Muscle layer of colon (tissue), 2 donors: Measurements from ENCODE around the gene SLC35A1.
"Not testable (repeated sequence)": the region's sequence is repeated elsewhere in the genome, so short reads cannot be mapped to it uniquely, and the experiment has no call there.

Experiments used
- H3K27ac ChIP-seq: one replicate; pipeline ENCODE4 v1.7.0; 2013; ENCODE audit warnings: low read depth, mild to moderate bottlenecking, low read length, moderate library complexity
- H3K27me3 ChIP-seq, 2 donors: one replicate each; pipeline ENCODE4 v1.7.0; 2013; ENCODE audit warnings: low read length in 2 of 2, mild to moderate bottlenecking in 2 of 2; ENCODE audit not compliant: insufficient read depth in 2 of 2, control insufficient read depth in 1 of 2
- H3K36me3 ChIP-seq: one replicate; pipeline ENCODE4 v1.7.0; 2013; ENCODE audit warnings: mild to moderate bottlenecking, low read length; ENCODE audit not compliant: insufficient read depth
- H3K4me1 ChIP-seq: one replicate; pipeline ENCODE4 v1.7.0; 2013; ENCODE audit warnings: mild to moderate bottlenecking, low read length; ENCODE audit not compliant: insufficient read depth
- H3K4me3 ChIP-seq, 2 donors: one replicate each; pipeline ENCODE4 v1.7.0; 2013; ENCODE audit warnings: low read length in 2 of 2, low read depth in 1 of 2, mild to moderate bottlenecking in 1 of 2, moderate library complexity in 1 of 2
- H3K9ac ChIP-seq: one replicate; pipeline ENCODE4 v1.7.0; 2013; ENCODE audit warnings: low read length
- H3K9me3 ChIP-seq: one replicate; pipeline ENCODE4 v1.7.0; 2013; ENCODE audit warnings: mild to moderate bottlenecking, low read length
- donor health status: abdominal sarcoma.
- donor health status: Adenocarcinoma of cecum.

The SLC35A1 gene

GRCh38 chr6:87484491-87484890 lies 11.7 kb downstream of the SLC35A1 start:
- H3K9ac ChIP-seq = no peak overlapping the region
- no peak overlapping the region for H3K27ac ChIP-seq
- H3K36me3 ChIP-seq = peaks cover 3% of the 10 kb centered on the region
- H3K4me1 ChIP-seq = no peaks in the 10 kb centered on the region
- no peaks in the 10 kb centered on the region for H3K9me3 ChIP-seq
- H3K4me3 ChIP-seq = no peak overlapping the region
- no peaks in the 10 kb centered on the region for H3K27me3 ChIP-seq

GRCh38 chr6:87487555-87487954 lies 14.8 kb downstream of the SLC35A1 start:
- Histone ChIP-seq H3K4me1 (no peaks in the 10 kb centered on the region), H3K36me3 (peaks cover 3% of the 10 kb centered on the region), H3K27ac (no peak overlapping the region), H3K9me3 (no peaks in the 10 kb centered on the region), H3K4me3 (no peak overlapping the region), H3K9ac (no peak overlapping the region), H3K27me3 (no peaks in the 10 kb centered on the region)

- H3K4me3 ChIP-seq, H3K9ac ChIP-seq, H3K27ac ChIP-seq, H3K9me3 ChIP-seq, H3K4me1 ChIP-seq, H3K27me3 ChIP-seq, H3K36me3 ChIP-seq: not testable (repeated sequence)
These were observed 16.6 kb downstream of the SLC35A1 start for GRCh38 chr6:87489326-87489725.

- Histone ChIP-seq H3K27ac (no peak overlapping the region), H3K9ac (no peak overlapping the region), H3K4me1 (no peaks in the 10 kb centered on the region), H3K27me3 (no peaks in the 10 kb centered on the region), H3K9me3 (no peaks in the 10 kb centered on the region), H3K4me3 (no peak overlapping the region), H3K36me3 (no peaks in the 10 kb centered on the region)
These were observed 22.1 kb downstream of the SLC35A1 start for GRCh38 chr6:87494761-87495422.

GRCh38 chr6:87498048-87498447 lies 25.3 kb downstream of the SLC35A1 start:
- Histone ChIP-seq H3K27me3 (no peaks in the 10 kb centered on the region), H3K4me1 (no peaks in the 10 kb centered on the region), H3K9ac (no peak overlapping the region), H3K4me3 (no peak overlapping the region), H3K27ac (no peak overlapping the region), H3K36me3 (peaks cover 10% of the 10 kb centered on the region), H3K9me3 (no peaks in the 10 kb centered on the region)

GRCh38 chr6:87501809-87502572 lies 29.2 kb downstream of the SLC35A1 start:
- no peak overlapping the region for H3K27ac ChIP-seq
- no peak overlapping the region for H3K4me3 ChIP-seq

GRCh38 chr6:87504441-87504840 lies 31.7 kb downstream of the SLC35A1 start:
- Histone ChIP-seq H3K27ac (no peak overlapping the region), H3K4me3 (no peak overlapping the region), H3K9ac (no peak overlapping the region), H3K27me3 (no peaks in the 10 kb centered on the region), H3K4me1 (no peaks in the 10 kb centered on the region), H3K9me3 (no peaks in the 10 kb centered on the region), H3K36me3 (peaks cover 22% of the 10 kb centered on the region)

More at GRCh38 chr6:87501809-87502572, 29.2 kb downstream of the SLC35A1 start:
- Histone ChIP-seq H3K4me1 (no peaks in the 10 kb centered on the region), H3K9me3 (no peaks in the 10 kb centered on the region), H3K36me3 (peaks cover 10% of the 10 kb centered on the region), H3K9ac (no peak overlapping the region), H3K27me3 (no peaks in the 10 kb centered on the region)

- H3K4me1 ChIP-seq = no peaks in the 10 kb centered on the region
- peaks cover 66% of the 10 kb centered on the region for H3K36me3 ChIP-seq
- no peak overlapping the region for H3K9ac ChIP-seq
- no peaks in the 10 kb centered on the region for H3K9me3 ChIP-seq
- H3K27ac ChIP-seq = no peak overlapping the region
- no peaks in the 10 kb centered on the region for H3K27me3 ChIP-seq
- no peak overlapping the region for H3K4me3 ChIP-seq
These were observed 42.1 kb downstream of the SLC35A1 start for GRCh38 chr6:87514831-87515230.

GRCh38 chr6:87518453-87518852 lies 45.7 kb downstream of the SLC35A1 start:
- Histone ChIP-seq H3K36me3 (peaks cover 47% of the 10 kb centered on the region), H3K4me3 (no peak overlapping the region), H3K4me1 (no peaks in the 10 kb centered on the region), H3K27ac (no peak overlapping the region), H3K9ac (no peak overlapping the region), H3K27me3 (no peaks in the 10 kb centered on the region), H3K9me3 (no peaks in the 10 kb centered on the region)

- no peaks in the 10 kb centered on the region for H3K9me3 ChIP-seq
- H3K4me3 ChIP-seq = no peak overlapping the region
- H3K27ac ChIP-seq = no peak overlapping the region
- no peaks in the 10 kb centered on the region for H3K4me1 ChIP-seq
- no peaks in the 10 kb centered on the region for H3K27me3 ChIP-seq
- peaks cover 20% of the 10 kb centered on the region for H3K36me3 ChIP-seq
- H3K9ac ChIP-seq = no peak overlapping the region
These were observed 49.9 kb downstream of the SLC35A1 start for GRCh38 chr6:87522686-87523085.

- Histone ChIP-seq H3K27me3 (no peaks in the 10 kb centered on the region), H3K9ac (no peak overlapping the region), H3K4me1 (no peaks in the 10 kb centered on the region), H3K4me3 (no peak overlapping the region), H3K27ac (no peak overlapping the region), H3K9me3 (no peaks in the 10 kb centered on the region), H3K36me3 (peaks cover 12% of the 10 kb centered on the region)
These were observed 56.4 kb downstream of the SLC35A1 start for GRCh38 chr6:87529221-87529620.
